Breast epithelium (tissue), 3 donors: ENCODE results near the gene DNM3.

Experiments used
- CTCF ChIP-seq, 3 donors: fragments of 450-650 bp; IDR thresholded peaks; one replicate each; pipeline ENCODE4 v1.5.1; 2016 to 2017; ENCODE audit warnings: antibody characterized with exemption in 3 of 3, mild to moderate bottlenecking in 3 of 3, moderate library complexity in 3 of 3
- POLR2A ChIP-seq: fragments of 450-650 bp; IDR thresholded peaks from one replicate; pipeline ENCODE4 v1.6.1; 2016; ENCODE audit warnings: antibody characterized with exemption, mild to moderate bottlenecking, moderate library complexity
- POLR2AphosphoS5 ChIP-seq, 3 donors: sonication (generic); formaldehyde crosslinking; IDR thresholded peaks; one replicate each; pipeline ENCODE4 v1.6.1; 2017; ENCODE audit warnings: antibody characterized with exemption in 3 of 3

- TF ChIP-seq CTCF (IDR thresholded peaks at IDR 0.05) = no peak
- TF ChIP-seq POLR2A = no peak
- TF ChIP-seq POLR2AphosphoS5 (IDR thresholded peaks at IDR 0.05) = no peak
Observed at GRCh38 chr1:172351754-172352161, 510.5 kb downstream of the DNM3 start.
